ENCODE data around the gene RHEX. TPM values are rescaled to one million over a fixed set of nuclear protein-coding genes. Genes with fewer than 3 reads are reported as not detected.

RHEX gene
- not detected in 5 replicates for total RNA-seq (2022; extraction: Qiagen RNA extraction)

GRCh38 chr1:206052919-206053610, at the start of gene RHEX:
TSS of gene RHEX (plus strand) at chr1:206053173. CDS start at chr1:206097829, 44,656 bp downstream.

GRCh38 chr1:206023695-206024094, 29.3 kb upstream of the RHEX start, which contains the start of gene CTSE:
TSS of gene CTSE (minus strand) at chr1:206023895. CDS start at chr1:206023791, 104 bp downstream.

GRCh38 chr1:206117151-206117948, 64.4 kb downstream of the RHEX start, which contains the start of gene AVPR1B:
TSS of gene AVPR1B (minus strand) at chr1:206117388. CDS start at chr1:206116890, 498 bp downstream.

Other genes with a start within 250 kb of the RHEX start
- gene SLC41A1, start 240.0 kb upstream of the RHEX start, total RNA-seq (2022; extraction: Qiagen RNA extraction): 21.5 to 25.6 TPM (median 23.4 TPM) in 5 replicates
- not detected in 5 replicates for gene PM20D1, start 203.0 kb upstream of the RHEX start, total RNA-seq (2022; extraction: Qiagen RNA extraction)
- gene SLC26A9, start 109.7 kb upstream of the RHEX start, total RNA-seq (2022; extraction: Qiagen RNA extraction): 0.05 to 0.09 TPM (median 0.08 TPM) in 5 replicates
- 1.0 to 2.8 TPM (median 1.7 TPM) in 5 replicates for gene RAB7B, start 49.8 kb upstream of the RHEX start, total RNA-seq (2022; extraction: Qiagen RNA extraction)
- gene CTSE, start 29.3 kb upstream of the RHEX start, total RNA-seq (2022; extraction: Qiagen RNA extraction): not detected in 5 replicates
- gene AVPR1B, start 64.2 kb downstream of the RHEX start, total RNA-seq (2022; extraction: Qiagen RNA extraction): not detected in 5 replicates
- 9.6 to 12.9 TPM (median 11.8 TPM) in 5 replicates for gene FAM72A, start 149.7 kb downstream of the RHEX start, total RNA-seq (2022; extraction: Qiagen RNA extraction)
- 18.7 to 29.5 TPM (median 26.5 TPM) in 5 replicates for gene SRGAP2, start 150.4 kb downstream of the RHEX start, total RNA-seq (2022; extraction: Qiagen RNA extraction)